ENCODE measurements around the gene CFAP210.
"Not testable (repeated sequence)": the region's sequence is repeated elsewhere in the genome, so short reads cannot be mapped to it uniquely, and the experiment has no call there.

DNA sequence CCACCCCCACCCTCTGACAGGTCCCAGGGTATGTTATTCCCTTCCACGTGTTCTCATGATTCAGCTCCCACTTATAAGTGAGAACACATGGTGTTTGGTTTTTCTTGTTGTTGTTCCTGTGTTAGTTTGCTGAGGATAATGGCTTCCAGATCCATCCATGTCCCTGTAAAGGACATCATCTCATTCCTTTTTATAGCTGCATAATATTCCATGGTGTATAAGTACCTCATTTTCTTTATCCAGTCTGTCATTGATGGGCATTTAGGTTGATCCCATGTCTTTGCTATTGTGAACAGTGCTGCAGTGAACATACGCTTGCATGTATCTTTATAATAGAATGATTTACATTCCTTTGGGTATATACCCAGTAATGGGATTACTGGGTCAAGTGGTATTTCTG, 5.0 kb upstream of the CFAP210 start:
- not testable (repeated sequence) for TF ChIP-seq POLR2A (IDR thresholded peaks at IDR 0.05; ENCODE audit: borderline replicate concordance, extremely low read depth, insufficient read depth, insufficient read length); ZFX (IDR thresholded peaks at IDR 0.05); CEBPB (IDR thresholded peaks at IDR 0.05; ENCODE audit: low read depth); RAD21 (IDR thresholded peaks at IDR 0.05; ENCODE audit: low read depth); POLR2AphosphoS5 (IDR thresholded peaks at IDR 0.05; ENCODE audit: low read depth, low read length); YY1 (IDR thresholded peaks at IDR 0.05; ENCODE audit: extremely low read depth, insufficient replicate concordance, low read depth, low read length); EZH2phosphoT487 (IDR thresholded peaks at IDR 0.05; ENCODE audit: borderline replicate concordance); ZNF274 (IDR thresholded peaks at IDR 0.05; ENCODE audit: low read depth, low read length); FOSL1 (IDR thresholded peaks at IDR 0.05; ENCODE audit: low read depth); SRF (IDR thresholded peaks at IDR 0.05; ENCODE audit: low read depth); EZH2 (IDR thresholded peaks at IDR 0.05)
- TF ChIP-seq, protein P1, sequence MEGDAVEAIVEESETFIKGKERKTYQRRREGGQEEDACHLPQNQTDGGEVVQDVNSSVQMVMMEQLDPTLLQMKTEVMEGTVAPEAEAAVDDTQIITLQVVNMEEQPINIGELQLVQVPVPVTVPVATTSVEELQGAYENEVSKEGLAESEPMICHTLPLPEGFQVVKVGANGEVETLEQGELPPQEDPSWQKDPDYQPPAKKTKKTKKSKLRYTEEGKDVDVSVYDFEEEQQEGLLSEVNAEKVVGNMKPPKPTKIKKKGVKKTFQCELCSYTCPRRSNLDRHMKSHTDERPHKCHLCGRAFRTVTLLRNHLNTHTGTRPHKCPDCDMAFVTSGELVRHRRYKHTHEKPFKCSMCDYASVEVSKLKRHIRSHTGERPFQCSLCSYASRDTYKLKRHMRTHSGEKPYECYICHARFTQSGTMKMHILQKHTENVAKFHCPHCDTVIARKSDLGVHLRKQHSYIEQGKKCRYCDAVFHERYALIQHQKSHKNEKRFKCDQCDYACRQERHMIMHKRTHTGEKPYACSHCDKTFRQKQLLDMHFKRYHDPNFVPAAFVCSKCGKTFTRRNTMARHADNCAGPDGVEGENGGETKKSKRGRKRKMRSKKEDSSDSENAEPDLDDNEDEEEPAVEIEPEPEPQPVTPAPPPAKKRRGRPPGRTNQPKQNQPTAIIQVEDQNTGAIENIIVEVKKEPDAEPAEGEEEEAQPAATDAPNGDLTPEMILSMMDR (IDR thresholded peaks at IDR 0.05 in 2 of 3, conservative IDR thresholded peaks at IDR 0.05 in 1 of 3; ENCODE audit: borderline replicate concordance in 1 of 3, insufficient read depth in 1 of 3, low read depth in 2 of 3, low read length in 2 of 3): not testable (repeated sequence)
- TF ChIP-seq, protein P2, sequence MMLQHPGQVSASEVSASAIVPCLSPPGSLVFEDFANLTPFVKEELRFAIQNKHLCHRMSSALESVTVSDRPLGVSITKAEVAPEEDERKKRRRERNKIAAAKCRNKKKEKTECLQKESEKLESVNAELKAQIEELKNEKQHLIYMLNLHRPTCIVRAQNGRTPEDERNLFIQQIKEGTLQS (IDR thresholded peaks at IDR 0.05): not testable (repeated sequence)
- TF ChIP-seq, protein P3, sequence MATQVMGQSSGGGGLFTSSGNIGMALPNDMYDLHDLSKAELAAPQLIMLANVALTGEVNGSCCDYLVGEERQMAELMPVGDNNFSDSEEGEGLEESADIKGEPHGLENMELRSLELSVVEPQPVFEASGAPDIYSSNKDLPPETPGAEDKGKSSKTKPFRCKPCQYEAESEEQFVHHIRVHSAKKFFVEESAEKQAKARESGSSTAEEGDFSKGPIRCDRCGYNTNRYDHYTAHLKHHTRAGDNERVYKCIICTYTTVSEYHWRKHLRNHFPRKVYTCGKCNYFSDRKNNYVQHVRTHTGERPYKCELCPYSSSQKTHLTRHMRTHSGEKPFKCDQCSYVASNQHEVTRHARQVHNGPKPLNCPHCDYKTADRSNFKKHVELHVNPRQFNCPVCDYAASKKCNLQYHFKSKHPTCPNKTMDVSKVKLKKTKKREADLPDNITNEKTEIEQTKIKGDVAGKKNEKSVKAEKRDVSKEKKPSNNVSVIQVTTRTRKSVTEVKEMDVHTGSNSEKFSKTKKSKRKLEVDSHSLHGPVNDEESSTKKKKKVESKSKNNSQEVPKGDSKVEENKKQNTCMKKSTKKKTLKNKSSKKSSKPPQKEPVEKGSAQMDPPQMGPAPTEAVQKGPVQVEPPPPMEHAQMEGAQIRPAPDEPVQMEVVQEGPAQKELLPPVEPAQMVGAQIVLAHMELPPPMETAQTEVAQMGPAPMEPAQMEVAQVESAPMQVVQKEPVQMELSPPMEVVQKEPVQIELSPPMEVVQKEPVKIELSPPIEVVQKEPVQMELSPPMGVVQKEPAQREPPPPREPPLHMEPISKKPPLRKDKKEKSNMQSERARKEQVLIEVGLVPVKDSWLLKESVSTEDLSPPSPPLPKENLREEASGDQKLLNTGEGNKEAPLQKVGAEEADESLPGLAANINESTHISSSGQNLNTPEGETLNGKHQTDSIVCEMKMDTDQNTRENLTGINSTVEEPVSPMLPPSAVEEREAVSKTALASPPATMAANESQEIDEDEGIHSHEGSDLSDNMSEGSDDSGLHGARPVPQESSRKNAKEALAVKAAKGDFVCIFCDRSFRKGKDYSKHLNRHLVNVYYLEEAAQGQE (IDR thresholded peaks at IDR 0.05; ENCODE audit: low read depth): not testable (repeated sequence)

Data from HCT116 (cell line).